Fibroblast of lung (primary cell): Measurements from ENCODE around the gene ATP8A2.

Source experiments
- EZH2 ChIP-seq: IDR thresholded peaks from 2 replicates; pipeline ENCODE4 v1.5.1; 2012; ENCODE audit warnings: low read length, control low read depth, mild to moderate bottlenecking; ENCODE audit errors: missing control alignments
- TF ChIP-seq, protein P1 (sequence below), 2 donors: IDR thresholded peaks in 1 of 2; conservative IDR thresholded peaks in 1 of 2; 1 replicate in 1 of 2; 2 replicates in 1 of 2; pipeline ENCODE4 v1.5.1; 2011 to 2012; ENCODE audit warnings: low read length in 2 of 2, control low read depth in 1 of 2, inconsistent platforms in 1 of 2, low read depth in 1 of 2, mild to moderate bottlenecking in 1 of 2

DNA sequence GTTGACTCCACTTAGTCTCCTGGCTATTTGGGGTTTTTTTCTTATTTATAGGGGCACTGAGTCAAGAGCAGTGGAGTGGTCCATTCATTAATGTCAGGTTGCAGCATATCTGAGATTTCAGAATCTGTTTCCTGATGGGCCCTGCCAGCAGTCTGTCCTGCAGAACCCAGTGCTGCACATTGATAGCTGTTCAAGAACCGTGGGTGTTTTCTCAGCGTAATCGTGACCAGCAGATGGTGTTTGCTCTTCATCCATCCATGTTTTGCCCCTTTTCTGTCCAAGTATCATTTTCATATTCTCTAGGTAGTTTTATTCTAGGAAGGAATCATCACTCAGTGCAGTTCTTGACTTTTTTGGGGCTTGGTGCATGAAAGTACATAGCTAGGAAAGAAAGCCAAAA lies 166.5 kb downstream of the ATP8A2 start:
- TF ChIP-seq, protein P1, sequence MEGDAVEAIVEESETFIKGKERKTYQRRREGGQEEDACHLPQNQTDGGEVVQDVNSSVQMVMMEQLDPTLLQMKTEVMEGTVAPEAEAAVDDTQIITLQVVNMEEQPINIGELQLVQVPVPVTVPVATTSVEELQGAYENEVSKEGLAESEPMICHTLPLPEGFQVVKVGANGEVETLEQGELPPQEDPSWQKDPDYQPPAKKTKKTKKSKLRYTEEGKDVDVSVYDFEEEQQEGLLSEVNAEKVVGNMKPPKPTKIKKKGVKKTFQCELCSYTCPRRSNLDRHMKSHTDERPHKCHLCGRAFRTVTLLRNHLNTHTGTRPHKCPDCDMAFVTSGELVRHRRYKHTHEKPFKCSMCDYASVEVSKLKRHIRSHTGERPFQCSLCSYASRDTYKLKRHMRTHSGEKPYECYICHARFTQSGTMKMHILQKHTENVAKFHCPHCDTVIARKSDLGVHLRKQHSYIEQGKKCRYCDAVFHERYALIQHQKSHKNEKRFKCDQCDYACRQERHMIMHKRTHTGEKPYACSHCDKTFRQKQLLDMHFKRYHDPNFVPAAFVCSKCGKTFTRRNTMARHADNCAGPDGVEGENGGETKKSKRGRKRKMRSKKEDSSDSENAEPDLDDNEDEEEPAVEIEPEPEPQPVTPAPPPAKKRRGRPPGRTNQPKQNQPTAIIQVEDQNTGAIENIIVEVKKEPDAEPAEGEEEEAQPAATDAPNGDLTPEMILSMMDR (conservative IDR thresholded peaks at IDR 0.05 in 1 of 2, IDR thresholded peaks at IDR 0.05 in 1 of 2; ENCODE audit: low read depth in 1 of 2, low read length in 2 of 2), result no peak
- TF ChIP-seq EZH2, result no peak
